CD4-positive, alpha-beta T cell treated with Interleukin-21 for 1 hour (primary cell): Measurements from ENCODE around the gene GLB1L.
"Not testable (repeated sequence)": the region's sequence is repeated elsewhere in the genome, so short reads cannot be mapped to it uniquely, and the experiment has no call there.

Source experiments
- DNase-seq: peaks from one replicate; pipeline ENCODE4 v3.0.0-alpha.2; 2020

The GLB1L gene

GRCh38 chr2:219279916-219280516, 34.8 kb upstream of the GLB1L start:
- DNase-seq: no peak

GRCh38 chr2:219279151-219279915, 34.1 kb upstream of the GLB1L start, which contains the start of gene DNAJB2:
Gene DNAJB2 (plus strand): TSS chr2:219279366. CDS start chr2:219279834, 468 bp downstream.
- DNase-seq: peak; percentile 99

GRCh38 chr2:219278655-219279150, 33.5 kb upstream of the GLB1L start:
- peak; percentile 22 for DNase-seq

GRCh38 chr2:219277703-219278654, 32.7 kb upstream of the GLB1L start:
- DNase-seq: peak; percentile 82

GRCh38 chr2:219274361-219274921, 29.2 kb upstream of the GLB1L start:
- no peak for DNase-seq

- no peak for DNase-seq
Measured at GRCh38 chr2:219273937-219274336, 28.7 kb upstream of the GLB1L start.

GRCh38 chr2:219272995-219273394, 27.8 kb upstream of the GLB1L start:
- no peak for DNase-seq

GRCh38 chr2:219272356-219272755, 27.1 kb upstream of the GLB1L start:
- DNase-seq: no peak

- no peak for DNase-seq
Measured at GRCh38 chr2:219271021-219271420, 25.8 kb upstream of the GLB1L start.

GRCh38 chr2:219270055-219270372, 24.8 kb upstream of the GLB1L start:
- no peak for DNase-seq

- DNase-seq: no peak
Measured at GRCh38 chr2:219269362-219270054, 24.3 kb upstream of the GLB1L start.

- DNase-seq: no peak
Measured at GRCh38 chr2:219268294-219268693, 23.1 kb upstream of the GLB1L start.

- no peak for DNase-seq
Measured at GRCh38 chr2:219266886-219267285, 21.6 kb upstream of the GLB1L start.

- no peak for DNase-seq
Measured at GRCh38 chr2:219266232-219266631, 21.0 kb upstream of the GLB1L start.

GRCh38 chr2:219261024-219261855, 16.0 kb upstream of the GLB1L start:
- DNase-seq: no peak

- not testable (repeated sequence) for DNase-seq
Measured at GRCh38 chr2:219258942-219259341, 13.7 kb upstream of the GLB1L start.

GRCh38 chr2:219254590-219255201, 9.5 kb upstream of the GLB1L start:
- peak; percentile 58 for DNase-seq

- DNase-seq: peak; percentile 93
Measured at GRCh38 chr2:219253753-219254589, 8.7 kb upstream of the GLB1L start, which contains the start of gene TUBA4A. Gene TUBA4A (minus strand): TSS chr2:219253918. CDS start chr2:219253858, 60 bp downstream.

GRCh38 chr2:219252900-219253752, 7.9 kb upstream of the GLB1L start, which contains the start of gene TUBA4B:
Gene TUBA4B (plus strand): TSS chr2:219253243. CDS start chr2:219253408, 165 bp downstream.
- DNase-seq: peak; percentile 51
